K562 (cell line): ENCODE measurements around the gene TMEM41B. TPM values are rescaled to one million over a fixed set of nuclear protein-coding genes. Genes with fewer than 3 reads are reported as not detected.

Experiments used
- CSDE1 ChIP-seq, 2 experiments: fragments of 450-650 bp; IDR thresholded peaks; 2 replicates each; pipeline ENCODE4 v1.6.1; 2016; ENCODE audit warnings: mild to moderate bottlenecking in 1 of 2
- EGR1 ChIP-seq: fragments of 450-650 bp; conservative IDR thresholded peaks from 2 replicates; pipeline ENCODE4 v1.6.1; 2017; ENCODE audit warnings: mild to moderate bottlenecking
- ERF ChIP-seq: fragments of 450-650 bp; formaldehyde crosslinking; IDR thresholded peaks from 2 replicates; pipeline ENCODE4 v1.4.0; 2020; ENCODE audit warnings: mild to moderate bottlenecking, mixed read lengths
- HCFC1 ChIP-seq: IDR thresholded peaks from 2 replicates; pipeline ENCODE4 v1.6.1; 2012; ENCODE audit warnings: low read depth, low read length, improper control_type of control experiment
- HNRNPLL ChIP-seq: fragments of 200-400 bp; formaldehyde crosslinking; IDR thresholded peaks from 2 replicates; pipeline ENCODE4 v1.6.1; 2017; ENCODE audit warnings: low read length, low read depth, mild to moderate bottlenecking; ENCODE audit not compliant: poor library complexity, severe bottlenecking
- KDM5B ChIP-seq: fragments of 200-600 bp; sonication (generic); IDR thresholded peaks from 2 replicates; pipeline ENCODE4 v1.6.1; 2012; ENCODE audit warnings: low read depth, mild to moderate bottlenecking, moderate library complexity, low read length, control low read depth, inconsistent platforms; ENCODE audit not compliant: insufficient replicate concordance
- MTA3 ChIP-seq: fragments of 450-650 bp; formaldehyde crosslinking; IDR thresholded peaks from 2 replicates; pipeline ENCODE4 v1.6.1; 2017; ENCODE audit warnings: mild to moderate bottlenecking, borderline replicate concordance
- NFIC ChIP-seq: fragments of 450-650 bp; IDR thresholded peaks from 2 replicates; pipeline ENCODE4 v1.6.1; 2017; ENCODE audit warnings: mild to moderate bottlenecking, inconsistent platforms
- PRMT5 ChIP-seq: sonication (generic); formaldehyde crosslinking; IDR thresholded peaks from 2 replicates; pipeline ENCODE4 v1.5.0; 2020; ENCODE audit warnings: missing genetic modification reagents
- STAG1 ChIP-seq: sonication (generic); formaldehyde crosslinking; IDR thresholded peaks from 2 replicates; pipeline ENCODE4 v1.5.0; 2020; ENCODE audit warnings: missing genetic modification reagents, borderline replicate concordance
- TEAD2 ChIP-seq: fragments of 450-650 bp; IDR thresholded peaks from 2 replicates; pipeline ENCODE4 v1.6.1; 2016; ENCODE audit warnings: missing genetic modification characterization, control low read depth, missing compliant biosample characterization
- ZNF174 ChIP-seq: fragments of 250-450 bp; sonication (Bioruptor Pico); IDR thresholded peaks from 2 replicates; pipeline ENCODE4 v1.4.0; 2020; ENCODE audit warnings: mild to moderate bottlenecking
- ZNF274 ChIP-seq: IDR thresholded peaks from 2 replicates; pipeline ENCODE4 v1.6.1; 2011; ENCODE audit warnings: low read depth, mild to moderate bottlenecking, low read length, moderate library complexity, borderline replicate concordance
- polyA plus RNA-seq, 8 experiments: library from polyadenylated mRNA; depleted of rRNA in 4 of 8; stranded (reverse) in 5 of 8; unstranded in 3 of 8; fragments of >200 nt; fragmentation: Nextera tagmentation in 2 of 8; fragmentation: Illumina TruSeq in 1 of 8; extraction: Ambion mirVana in 2 of 8; extraction: Trizol in 1 of 8; gene quantifications; 2 replicates each; pipeline versions ENCODE4 v1.2.1 to v1.2.3, GENCODE V29; 2011 to 2014; ENCODE audit warnings: inconsistent platforms in 1 of 8, missing spikeins in 1 of 8
- total RNA-seq, 7 experiments: library from RNA; depleted of rRNA in 6 of 7; stranded (reverse); fragments of >200 nt in 6 of 7; fragmentation: Illumina TruSeq in 2 of 7; extraction: Trizol in 2 of 7; gene quantifications; 2 replicates each; pipeline versions ENCODE4 v1.2.1 to v1.2.3, GENCODE V29; 2011 to 2021; ENCODE audit warnings: low replicate concordance in 1 of 7
- TF ChIP-seq, protein P1 (sequence below): fragments of 250-450 bp; sonication (Bioruptor Pico); IDR thresholded peaks from 2 replicates; pipeline ENCODE4 v1.9.0; 2021; ENCODE audit warnings: mild to moderate bottlenecking
- TF ChIP-seq, protein P2 (sequence below), 3 experiments: fragments of 200-800 bp in 1 of 3; fragments of 250-450 bp in 1 of 3; fragments of 450-650 bp in 1 of 3; sonication (Bioruptor Pico) in 1 of 3; sonication (Bioruptor generic) in 1 of 3; formaldehyde crosslinking in 1 of 3; IDR thresholded peaks; 2 replicates each; pipeline versions ENCODE4 v1.6.1 to v1.8.0; 2016 to 2022; ENCODE audit warnings: mild to moderate bottlenecking in 2 of 3, missing genetic modification characterization in 2 of 3, missing compliant biosample characterization in 1 of 3, moderate library complexity in 1 of 3
- TF ChIP-seq, protein P3 (sequence below): fragments of 450-650 bp; formaldehyde crosslinking; IDR thresholded peaks from 2 replicates; pipeline ENCODE4 v1.4.0; 2020; ENCODE audit warnings: mild to moderate bottlenecking, moderate library complexity
- TF ChIP-seq, protein P4 (sequence below): fragments of 250-450 bp; sonication (Bioruptor Pico); IDR thresholded peaks from 2 replicates; pipeline ENCODE4 v1.8.0; 2021; ENCODE audit warnings: moderate library complexity, mild to moderate bottlenecking, inconsistent platforms
- TF ChIP-seq, protein P5 (sequence below): fragments of 450-650 bp; IDR thresholded peaks from 2 replicates; pipeline ENCODE4 v1.7.0; 2016; ENCODE audit warnings: borderline replicate concordance

TMEM41B gene
- total and polyA plus RNA-seq, 9 of the 15 experiments (the other 6 are each of a cell fraction or from before 2014, with no cell fraction given) = 17.1 to 89.6 (median 48.7) TPM

DNA sequence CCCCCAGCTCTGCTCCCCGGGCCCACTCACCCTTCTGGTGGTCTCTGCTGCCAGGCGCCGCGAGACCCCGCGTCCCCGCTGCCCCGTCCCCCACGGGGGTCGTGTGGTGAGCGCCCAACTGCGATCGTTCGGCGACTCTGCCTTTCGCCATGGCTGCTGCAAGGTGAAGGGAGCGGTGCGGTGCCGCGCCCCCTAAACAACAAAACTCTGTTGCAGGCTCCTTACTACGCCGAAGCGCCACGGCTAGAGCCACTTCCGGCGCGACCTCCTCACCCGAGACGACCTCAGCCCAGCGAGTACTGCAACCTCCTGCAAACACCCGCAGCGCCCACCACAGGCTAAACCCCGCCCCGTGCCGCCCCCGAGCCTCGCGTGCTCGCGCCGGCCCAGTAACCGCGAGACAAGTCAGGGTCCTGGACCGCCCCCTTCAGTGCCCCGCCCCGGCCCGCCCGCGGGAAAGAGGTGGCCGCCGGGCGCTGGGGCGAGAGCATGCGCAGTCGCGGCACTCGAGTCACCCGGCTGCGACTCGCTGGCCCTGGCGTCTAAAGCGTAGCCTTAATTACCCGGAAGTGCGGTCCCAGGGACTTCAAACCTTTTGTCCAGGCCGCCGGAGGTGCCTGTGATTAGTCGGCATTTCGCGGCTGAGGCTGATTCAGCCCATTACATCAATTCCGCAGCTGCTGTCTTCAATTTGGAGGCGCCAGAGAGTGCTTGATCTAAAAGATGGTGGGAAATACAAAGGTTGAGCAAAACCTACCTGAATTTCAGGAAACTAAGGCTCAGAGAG is at the start of gene TMEM41B (continued):
- TF ChIP-seq ZNF274 = no peak
- no peak for TF ChIP-seq TEAD2 (tag)
- TF ChIP-seq EGR1 = peak; percentile 94
- TF ChIP-seq MTA3 = peak; percentile 60
- TF ChIP-seq, protein P1, sequence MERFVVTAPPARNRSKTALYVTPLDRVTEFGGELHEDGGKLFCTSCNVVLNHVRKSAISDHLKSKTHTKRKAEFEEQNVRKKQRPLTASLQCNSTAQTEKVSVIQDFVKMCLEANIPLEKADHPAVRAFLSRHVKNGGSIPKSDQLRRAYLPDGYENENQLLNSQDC (CRISPR knock-in tag) = no peak
- TF ChIP-seq HCFC1 = peak; percentile 61
- TF ChIP-seq, protein P2, sequence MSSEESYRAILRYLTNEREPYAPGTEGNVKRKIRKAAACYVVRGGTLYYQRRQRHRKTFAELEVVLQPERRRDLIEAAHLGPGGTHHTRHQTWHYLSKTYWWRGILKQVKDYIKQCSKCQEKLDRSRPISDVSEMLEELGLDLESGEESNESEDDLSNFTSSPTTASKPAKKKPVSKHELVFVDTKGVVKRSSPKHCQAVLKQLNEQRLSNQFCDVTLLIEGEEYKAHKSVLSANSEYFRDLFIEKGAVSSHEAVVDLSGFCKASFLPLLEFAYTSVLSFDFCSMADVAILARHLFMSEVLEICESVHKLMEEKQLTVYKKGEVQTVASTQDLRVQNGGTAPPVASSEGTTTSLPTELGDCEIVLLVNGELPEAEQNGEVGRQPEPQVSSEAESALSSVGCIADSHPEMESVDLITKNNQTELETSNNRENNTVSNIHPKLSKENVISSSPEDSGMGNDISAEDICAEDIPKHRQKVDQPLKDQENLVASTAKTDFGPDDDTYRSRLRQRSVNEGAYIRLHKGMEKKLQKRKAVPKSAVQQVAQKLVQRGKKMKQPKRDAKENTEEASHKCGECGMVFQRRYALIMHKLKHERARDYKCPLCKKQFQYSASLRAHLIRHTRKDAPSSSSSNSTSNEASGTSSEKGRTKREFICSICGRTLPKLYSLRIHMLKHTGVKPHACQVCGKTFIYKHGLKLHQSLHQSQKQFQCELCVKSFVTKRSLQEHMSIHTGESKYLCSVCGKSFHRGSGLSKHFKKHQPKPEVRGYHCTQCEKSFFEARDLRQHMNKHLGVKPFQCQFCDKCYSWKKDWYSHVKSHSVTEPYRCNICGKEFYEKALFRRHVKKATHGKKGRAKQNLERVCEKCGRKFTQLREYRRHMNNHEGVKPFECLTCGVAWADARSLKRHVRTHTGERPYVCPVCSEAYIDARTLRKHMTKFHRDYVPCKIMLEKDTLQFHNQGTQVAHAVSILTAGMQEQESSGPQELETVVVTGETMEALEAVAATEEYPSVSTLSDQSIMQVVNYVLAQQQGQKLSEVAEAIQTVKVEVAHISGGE (CRISPR knock-in tag; IDR thresholded peaks at IDR 0.05) = peak in 1 of 3 experiments; percentile 92; a peak in 2 of 6 replicates
- TF ChIP-seq KDM5B = peak; percentile 82
- peak; percentile 81 for TF ChIP-seq HNRNPLL
- no peak for TF ChIP-seq ZNF174
- TF ChIP-seq CSDE1 (IDR thresholded peaks at IDR 0.05) = no peak
- no peak for TF ChIP-seq STAG1 (CRISPR knock-in tag)
- TF ChIP-seq, protein P3, sequence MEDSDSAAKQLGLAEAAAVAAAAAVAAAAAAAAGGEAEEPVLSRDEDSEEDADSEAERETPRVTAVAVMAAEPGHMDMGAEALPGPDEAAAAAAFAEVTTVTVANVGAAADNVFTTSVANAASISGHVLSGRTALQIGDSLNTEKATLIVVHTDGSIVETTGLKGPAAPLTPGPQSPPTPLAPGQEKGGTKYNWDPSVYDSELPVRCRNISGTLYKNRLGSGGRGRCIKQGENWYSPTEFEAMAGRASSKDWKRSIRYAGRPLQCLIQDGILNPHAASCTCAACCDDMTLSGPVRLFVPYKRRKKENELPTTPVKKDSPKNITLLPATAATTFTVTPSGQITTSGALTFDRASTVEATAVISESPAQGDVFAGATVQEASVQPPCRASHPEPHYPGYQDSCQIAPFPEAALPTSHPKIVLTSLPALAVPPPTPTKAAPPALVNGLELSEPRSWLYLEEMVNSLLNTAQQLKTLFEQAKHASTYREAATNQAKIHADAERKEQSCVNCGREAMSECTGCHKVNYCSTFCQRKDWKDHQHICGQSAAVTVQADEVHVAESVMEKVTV = no peak
- TF ChIP-seq, protein P4, sequence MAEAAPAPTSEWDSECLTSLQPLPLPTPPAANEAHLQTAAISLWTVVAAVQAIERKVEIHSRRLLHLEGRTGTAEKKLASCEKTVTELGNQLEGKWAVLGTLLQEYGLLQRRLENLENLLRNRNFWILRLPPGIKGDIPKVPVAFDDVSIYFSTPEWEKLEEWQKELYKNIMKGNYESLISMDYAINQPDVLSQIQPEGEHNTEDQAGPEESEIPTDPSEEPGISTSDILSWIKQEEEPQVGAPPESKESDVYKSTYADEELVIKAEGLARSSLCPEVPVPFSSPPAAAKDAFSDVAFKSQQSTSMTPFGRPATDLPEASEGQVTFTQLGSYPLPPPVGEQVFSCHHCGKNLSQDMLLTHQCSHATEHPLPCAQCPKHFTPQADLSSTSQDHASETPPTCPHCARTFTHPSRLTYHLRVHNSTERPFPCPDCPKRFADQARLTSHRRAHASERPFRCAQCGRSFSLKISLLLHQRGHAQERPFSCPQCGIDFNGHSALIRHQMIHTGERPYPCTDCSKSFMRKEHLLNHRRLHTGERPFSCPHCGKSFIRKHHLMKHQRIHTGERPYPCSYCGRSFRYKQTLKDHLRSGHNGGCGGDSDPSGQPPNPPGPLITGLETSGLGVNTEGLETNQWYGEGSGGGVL (CRISPR knock-in tag) = no peak
- TF ChIP-seq NFIC = no peak; the same call in 1 of the 2 replicates
- no peak for TF ChIP-seq PRMT5 (CRISPR knock-in tag)
- TF ChIP-seq ERF (CRISPR knock-in tag) = peak; percentile 44; the same call in 1 of the 2 replicates
- TF ChIP-seq, protein P5, sequence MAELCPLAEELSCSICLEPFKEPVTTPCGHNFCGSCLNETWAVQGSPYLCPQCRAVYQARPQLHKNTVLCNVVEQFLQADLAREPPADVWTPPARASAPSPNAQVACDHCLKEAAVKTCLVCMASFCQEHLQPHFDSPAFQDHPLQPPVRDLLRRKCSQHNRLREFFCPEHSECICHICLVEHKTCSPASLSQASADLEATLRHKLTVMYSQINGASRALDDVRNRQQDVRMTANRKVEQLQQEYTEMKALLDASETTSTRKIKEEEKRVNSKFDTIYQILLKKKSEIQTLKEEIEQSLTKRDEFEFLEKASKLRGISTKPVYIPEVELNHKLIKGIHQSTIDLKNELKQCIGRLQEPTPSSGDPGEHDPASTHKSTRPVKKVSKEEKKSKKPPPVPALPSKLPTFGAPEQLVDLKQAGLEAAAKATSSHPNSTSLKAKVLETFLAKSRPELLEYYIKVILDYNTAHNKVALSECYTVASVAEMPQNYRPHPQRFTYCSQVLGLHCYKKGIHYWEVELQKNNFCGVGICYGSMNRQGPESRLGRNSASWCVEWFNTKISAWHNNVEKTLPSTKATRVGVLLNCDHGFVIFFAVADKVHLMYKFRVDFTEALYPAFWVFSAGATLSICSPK = no peak
